Stimulated activated CD8-positive, alpha-beta memory T cell treated with anti-CD3 and anti-CD28 coated beads, Interleukin-12 subunit alpha, Interleukin-12 subunit beta, amount 100 ng/mL, for 24 hours (primary cell): ENCODE data around the gene MSANTD7.
"Not testable (repeated sequence)": the region's sequence is repeated elsewhere in the genome, so short reads cannot be mapped to it uniquely, and the experiment has no call there.

Experiments used
- DNase-seq: peaks from one replicate; pipeline ENCODE4 v3.0.0-alpha.2; 2020; ENCODE audit errors: extremely low read depth

The MSANTD7 gene

DNA sequence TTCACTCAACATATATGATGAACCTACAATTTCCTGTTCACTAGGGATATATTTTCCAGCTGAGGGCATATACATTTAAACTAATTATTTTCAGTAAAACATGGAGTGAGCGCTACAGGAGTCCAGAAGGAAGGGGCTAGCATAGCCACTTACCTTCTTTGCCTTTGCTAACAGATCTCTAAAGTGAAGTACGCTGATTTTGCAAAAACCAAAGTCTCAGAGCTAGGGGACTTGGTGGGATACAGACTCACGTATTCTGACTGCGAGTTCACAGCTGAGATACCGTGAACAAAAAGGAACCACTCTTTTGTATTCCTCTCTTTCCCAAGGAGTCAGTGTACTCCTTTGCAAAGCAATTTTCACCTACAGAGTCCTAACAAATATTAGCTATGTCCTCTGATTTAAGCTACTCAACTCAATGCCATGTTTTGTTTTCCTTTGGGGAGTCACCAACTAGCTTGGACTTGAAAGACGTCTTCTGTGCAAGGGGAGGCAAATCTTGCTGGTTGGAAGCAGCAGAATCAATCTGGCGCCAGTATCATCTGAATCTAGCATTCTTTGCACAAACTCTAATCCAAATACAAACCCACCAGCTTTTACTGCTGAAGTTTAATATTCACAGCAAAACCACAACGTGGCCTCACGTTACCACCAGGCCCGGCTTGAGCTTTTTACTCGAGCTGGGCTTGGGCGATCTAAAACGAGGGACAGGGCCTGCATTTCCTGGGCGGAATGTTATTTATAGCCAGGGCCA lies 926 bp upstream of the MSANTD7 start:
- DNase-seq: no peak

DNA sequence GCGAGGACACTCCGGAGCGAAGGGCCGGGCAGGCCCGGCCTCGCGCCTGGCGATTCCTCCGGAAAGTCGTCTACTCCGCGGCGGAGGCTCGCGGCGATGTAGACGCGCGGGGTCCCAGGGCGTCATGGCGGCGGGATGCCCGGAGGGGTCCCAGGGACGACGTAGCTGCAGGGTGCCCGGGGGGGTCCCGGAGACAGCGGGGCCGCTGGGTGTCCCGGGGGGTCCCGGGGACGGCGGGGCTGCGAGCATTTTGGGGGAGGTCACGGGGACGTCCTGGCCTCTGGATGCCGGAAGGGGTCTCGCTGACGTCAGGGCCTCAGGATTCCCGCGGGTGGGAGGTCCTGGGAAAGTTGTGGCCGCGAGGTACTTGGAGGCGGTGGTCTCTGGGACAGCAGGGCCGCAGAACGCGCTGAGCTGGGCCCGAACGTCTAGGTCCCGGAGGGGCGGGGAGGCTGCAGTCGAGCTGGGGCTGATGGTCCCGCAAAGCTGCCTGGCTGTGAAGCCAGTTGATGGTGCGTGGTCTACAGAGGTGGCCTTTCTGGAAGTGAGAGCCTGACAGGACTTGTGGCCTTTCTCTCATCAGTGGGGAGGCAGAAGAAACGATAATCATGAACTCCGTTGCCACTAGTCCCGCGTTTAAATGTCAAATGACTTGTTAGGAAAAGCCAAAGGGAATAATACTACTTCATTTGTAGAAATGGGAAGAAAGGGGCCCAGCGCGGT lies 637 bp downstream of the MSANTD7 start:
- no peak for DNase-seq

DNA sequence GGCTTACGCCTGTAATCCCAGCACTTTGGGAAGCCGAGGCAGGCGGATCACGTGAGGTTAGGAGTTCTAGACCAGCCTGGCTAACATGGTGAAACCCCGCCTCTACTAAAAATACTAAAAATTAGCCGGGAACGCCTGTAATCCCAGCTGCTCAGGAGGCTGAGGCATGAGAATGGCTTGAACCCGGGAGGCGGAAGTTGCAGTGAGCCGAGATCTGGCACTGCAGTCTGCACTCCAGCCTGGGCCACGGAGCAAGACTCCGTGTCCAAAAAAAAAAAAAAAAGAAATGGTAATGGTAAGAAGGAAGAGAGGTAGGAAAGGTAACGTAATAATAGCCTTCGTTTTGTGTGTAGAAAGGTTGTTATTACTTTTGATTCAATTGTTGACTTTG lies 1.2 kb downstream of the MSANTD7 start:
- no peak for DNase-seq

DNA sequence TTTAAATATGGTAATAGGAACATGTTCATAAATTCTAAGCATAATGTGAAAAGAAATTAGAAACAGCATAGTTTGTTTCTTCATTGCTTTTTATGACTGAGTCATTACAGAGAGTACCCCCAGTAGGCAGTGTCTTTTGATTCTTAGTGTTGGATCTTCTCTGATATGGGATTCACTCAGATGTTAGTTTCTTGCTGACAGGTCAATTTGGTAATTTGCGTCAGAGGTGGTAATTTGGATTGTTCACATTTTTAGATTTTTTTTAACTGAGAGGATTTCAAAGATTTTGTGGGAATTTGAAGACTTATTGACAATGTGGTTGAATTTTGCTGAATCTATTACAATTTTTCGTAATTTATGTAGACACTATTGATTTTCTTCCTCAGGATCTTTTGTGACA lies 2.1 kb downstream of the MSANTD7 start:
- DNase-seq: no peak

DNA sequence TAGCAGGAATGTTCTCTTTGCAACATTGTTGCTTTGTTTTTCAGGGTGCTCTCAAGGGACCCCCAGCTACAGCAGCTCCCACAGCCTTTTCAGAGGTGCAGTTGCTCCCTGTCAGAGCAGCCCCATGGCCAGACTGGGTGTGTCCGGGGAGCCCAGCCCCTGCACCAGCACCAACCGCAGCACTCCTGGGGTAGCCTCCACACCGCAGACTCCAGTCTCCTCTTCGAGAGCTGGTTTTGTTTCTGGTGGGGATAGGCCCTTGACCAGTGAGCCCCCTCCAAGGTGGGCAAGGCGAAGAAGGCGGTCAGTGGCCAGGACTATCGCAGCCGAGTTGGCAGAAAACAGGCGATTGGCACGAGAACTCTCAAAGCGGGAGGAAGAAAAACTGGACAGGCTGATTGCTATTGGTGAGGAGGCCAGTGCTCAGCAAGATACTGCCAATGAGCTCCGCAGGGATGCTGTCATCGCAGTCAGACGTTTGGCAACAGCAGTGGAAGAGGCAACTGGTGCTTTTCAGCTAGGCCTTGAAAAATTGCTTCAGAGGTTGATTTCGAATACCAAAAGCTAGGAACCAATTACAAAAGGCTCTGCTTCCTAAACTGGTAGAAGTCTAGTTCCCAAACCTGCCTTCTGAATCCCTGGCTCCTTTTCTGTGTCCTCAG lies 5.4 kb downstream of the MSANTD7 start:
- DNase-seq: no peak

DNA sequence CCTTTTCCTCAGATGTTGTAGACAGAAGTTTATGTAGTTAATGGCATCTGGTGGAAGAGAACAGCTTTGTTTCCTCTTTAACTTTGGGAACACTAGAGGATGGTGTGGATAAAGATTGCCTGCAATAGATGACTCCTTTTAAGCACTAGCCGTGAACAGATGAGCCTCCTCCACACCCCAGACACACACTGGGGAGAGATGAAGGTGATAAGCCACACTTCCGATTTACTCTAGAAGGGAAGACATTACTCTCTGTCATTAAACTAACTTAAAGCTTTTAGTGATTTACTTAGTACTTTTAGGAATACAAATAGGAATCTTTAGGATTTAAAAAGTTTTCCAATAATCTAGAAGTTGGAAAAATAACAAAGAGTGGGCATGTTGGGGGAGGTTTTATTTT lies 6.8 kb downstream of the MSANTD7 start:
- DNase-seq: no peak

DNA sequence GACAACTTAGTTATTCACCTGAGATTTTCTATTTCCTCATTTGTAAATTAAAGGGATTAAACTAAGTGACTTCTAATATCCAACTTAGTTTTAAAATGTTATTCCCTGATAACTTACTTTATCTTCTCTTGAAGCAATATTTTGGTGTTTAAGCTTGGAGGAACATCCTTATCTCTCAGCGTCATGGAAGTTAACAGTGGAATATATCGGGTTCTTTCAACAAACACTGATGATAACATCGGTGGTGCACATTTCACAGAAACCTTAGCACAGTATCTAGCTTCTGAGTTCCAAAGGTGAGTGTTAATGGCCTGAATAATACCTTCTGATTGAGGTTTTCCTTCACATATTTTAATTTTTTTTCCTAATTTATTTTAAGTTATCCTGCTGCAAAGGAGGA lies 14.1 kb downstream of the MSANTD7 start:
- no peak for DNase-seq

DNA sequence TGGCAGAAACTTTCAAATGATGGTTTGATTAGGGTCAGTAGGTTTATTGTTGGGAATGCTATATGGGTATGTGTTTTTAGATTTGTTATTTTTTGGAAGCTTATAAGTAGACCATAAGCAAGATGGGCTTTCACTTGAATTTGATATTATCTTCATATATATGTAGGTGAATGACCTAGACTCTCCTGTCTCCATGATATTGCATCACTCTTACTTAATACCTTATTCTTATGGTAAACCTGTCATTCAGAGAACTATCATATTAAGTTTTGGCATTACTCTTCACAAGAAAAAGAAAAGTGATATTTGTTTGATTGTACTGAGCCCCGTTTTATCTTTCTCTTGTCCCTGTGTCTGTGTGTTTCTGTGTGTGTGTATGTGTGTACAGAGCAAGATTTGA lies 17.3 kb downstream of the MSANTD7 start:
- no peak for DNase-seq

DNA sequence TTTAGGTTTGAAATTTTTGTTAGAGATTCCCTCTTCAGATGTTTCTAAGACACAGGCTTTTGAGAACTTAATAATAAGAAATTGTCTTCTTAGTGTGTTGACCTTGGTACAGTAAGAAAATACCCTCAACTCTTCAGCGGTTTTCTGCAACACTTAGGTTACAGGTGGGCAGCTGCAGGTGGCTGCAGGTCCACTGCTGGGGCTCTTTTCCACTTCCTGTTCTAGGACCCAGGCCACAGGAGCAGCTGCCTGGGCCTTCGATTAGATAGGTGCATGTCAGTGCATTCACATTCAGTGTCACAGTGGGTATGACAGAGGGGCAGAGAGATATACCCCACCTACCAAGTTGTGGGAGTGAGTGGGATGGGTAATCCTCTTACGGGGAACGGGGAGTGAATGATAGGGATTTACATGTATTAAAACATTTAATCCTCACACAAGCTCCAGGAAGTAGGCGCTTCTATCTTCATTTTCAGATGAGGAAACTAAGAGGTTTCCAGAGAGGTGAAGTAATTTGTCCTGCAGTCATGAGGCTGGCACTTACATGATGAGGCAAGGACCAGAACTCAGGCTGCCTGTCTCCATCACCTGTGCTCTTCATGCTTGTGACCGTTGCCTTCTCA lies 20.3 kb downstream of the MSANTD7 start:
- DNase-seq: no peak

DNA sequence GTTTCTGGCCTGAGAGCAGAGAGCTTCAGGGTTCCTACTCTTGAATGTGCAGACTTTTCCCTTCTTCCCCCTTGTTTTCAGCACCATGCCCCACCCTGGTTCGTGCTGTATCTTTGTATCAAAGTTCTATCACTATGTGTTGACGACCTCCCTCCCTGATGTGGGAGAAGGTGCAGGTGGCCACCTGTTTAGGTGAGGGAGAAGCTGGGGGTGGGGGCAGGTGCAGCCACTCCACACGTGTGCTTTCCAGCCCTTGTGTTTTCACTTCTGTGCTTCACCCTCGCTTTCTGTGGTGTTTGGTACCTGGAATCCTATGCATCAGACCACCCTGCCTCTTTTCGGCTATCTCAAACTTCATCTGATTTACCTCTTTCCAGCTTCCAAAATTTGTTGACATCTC lies 20.9 kb downstream of the MSANTD7 start:
- DNase-seq: no peak

DNA sequence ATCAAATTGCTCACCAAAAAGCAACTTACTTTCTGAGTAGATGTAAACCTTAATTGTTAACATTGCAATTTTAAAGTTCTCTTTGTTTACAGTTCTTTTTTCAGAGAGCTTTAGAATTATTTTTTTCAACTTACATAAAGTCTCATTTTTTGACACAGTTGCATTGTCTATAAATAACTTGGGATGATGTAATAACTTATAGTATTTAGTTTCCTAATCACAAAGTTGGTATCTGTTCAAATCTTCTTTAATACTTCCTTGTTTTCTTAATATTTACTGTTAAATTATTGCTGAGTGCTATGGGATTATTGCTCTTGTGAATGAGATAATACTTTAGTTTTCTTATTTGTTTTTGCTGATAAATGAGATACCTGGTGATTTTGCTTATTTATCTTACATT lies 21.7 kb downstream of the MSANTD7 start:
- DNase-seq: no peak

DNA sequence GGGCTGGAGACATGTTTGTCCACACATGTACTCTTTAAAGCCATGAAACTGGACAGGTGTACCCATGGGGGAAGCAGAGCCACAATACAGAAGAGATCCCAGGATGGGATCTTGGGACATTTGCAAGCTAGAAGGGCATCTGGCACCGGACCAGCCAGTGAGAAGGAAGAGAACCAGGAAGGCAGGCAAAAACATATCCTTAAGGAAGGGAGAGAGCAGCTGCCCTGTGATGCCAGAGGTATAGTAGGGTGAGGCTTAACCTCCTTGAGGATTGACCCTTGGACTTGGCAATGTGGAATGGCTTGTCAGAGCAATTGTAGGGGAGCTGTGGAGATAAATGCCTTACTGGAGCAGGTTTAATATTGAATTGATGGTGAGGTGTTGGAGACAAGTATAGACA lies 22.7 kb downstream of the MSANTD7 start:
- DNase-seq: no peak

DNA sequence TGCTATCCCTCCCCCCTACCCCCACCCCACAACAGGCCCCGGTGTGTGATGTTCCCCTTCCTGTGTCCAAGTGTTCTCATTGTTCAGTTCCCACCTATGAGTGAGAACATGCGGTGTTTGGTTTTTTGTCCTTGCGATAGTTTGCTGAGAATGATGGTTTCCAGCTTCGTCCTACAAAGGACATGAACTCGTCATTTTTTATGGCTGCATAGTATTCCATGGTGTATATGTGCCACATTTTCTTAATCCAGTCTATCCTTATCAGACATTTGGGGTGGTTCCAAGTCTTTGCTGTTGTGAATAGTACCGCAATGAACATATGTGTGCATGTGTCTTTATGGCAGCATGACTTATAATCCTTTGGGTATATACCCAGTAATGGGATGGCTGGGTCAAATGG lies 26.4 kb downstream of the MSANTD7 start:
- not testable (repeated sequence) for DNase-seq

DNA sequence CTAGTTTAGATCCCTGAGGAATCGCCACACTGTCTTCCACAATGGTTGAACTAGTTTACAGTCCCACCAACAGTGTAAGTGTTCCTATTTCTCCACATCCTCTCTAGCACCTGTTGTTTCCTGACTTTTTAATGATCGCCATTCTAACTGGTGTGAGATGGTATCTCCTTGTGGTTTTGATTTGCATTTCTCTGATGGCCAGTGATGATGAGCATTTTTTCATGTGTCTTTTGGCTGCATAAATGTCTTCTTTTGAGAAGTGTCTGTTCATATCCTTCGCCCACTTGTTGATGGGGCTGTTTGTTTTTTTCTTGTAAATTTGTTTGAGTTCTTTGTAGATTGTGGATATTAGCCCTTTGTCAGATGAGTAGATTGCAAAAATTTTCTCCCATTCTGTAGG lies 26.8 kb downstream of the MSANTD7 start:
- not testable (repeated sequence) for DNase-seq

DNA sequence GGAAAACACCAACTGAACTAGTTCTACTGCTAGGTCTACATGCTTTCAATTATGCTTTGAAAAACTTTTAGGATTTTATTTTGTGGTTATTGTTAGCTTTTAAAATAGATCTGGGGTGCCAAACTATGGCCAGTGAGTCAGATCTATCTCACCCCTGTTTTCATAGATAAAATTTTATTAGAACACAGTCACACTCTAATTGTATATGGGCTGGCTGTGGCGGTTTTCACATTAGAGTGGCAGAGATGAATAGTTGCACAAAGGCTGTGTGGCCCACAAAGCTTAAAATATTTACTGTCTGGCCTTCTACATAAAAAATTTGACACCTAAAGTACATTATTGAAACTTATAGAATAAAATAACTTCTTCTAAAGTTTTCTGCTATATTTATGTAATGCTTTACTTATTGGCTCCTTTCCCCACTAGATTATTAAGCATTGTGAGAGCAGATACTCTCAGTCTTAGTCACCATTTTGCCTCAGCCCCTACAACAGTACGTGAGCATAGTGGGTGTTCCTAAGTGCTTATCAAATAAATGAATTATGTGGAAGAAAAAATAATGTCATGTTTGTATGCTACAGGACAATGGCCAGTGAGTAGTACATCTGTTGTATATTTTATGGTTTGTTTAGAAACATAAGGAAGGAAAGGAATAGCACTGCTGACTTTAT lies 35.1 kb downstream of the MSANTD7 start:
- DNase-seq: no peak

DNA sequence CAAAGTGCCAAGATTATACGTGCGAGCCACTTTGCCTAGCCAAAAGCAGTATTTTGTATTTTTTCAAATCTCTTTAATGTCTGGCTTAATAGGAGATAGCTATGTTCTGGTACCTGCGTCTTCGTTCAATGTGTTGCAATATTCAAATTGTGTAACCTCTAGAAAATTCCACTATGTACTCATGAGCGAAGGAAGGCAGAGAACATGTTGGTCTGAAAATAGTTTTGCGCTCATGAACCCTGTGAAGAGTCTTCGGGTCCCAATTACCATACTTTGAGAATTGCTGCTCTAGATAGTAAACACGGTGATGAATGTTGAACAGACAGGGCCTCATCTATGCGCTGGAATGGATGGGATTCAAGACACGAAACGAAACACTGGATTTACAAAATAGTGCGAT lies 37.8 kb downstream of the MSANTD7 start:
- no peak for DNase-seq

DNA sequence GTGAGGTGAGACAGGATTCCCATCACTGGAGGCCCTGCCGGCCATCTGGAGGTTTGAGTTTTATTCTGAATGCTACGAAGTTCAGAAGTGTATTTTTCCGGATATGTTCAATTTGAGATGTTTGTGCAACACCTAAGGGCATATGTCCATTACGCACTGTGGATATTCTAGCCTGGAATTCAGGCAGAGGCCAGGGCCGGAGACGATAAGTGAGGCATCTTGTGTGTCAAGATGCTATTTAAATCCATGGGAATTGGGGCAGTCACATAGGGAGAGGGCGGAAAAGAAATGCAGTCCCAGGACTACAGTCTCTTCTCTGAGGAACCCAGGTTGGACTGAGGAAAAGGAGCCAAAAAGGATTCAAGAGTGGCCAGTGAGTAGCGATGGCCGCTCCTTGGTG lies 38.7 kb downstream of the MSANTD7 start:
- no peak for DNase-seq

DNA sequence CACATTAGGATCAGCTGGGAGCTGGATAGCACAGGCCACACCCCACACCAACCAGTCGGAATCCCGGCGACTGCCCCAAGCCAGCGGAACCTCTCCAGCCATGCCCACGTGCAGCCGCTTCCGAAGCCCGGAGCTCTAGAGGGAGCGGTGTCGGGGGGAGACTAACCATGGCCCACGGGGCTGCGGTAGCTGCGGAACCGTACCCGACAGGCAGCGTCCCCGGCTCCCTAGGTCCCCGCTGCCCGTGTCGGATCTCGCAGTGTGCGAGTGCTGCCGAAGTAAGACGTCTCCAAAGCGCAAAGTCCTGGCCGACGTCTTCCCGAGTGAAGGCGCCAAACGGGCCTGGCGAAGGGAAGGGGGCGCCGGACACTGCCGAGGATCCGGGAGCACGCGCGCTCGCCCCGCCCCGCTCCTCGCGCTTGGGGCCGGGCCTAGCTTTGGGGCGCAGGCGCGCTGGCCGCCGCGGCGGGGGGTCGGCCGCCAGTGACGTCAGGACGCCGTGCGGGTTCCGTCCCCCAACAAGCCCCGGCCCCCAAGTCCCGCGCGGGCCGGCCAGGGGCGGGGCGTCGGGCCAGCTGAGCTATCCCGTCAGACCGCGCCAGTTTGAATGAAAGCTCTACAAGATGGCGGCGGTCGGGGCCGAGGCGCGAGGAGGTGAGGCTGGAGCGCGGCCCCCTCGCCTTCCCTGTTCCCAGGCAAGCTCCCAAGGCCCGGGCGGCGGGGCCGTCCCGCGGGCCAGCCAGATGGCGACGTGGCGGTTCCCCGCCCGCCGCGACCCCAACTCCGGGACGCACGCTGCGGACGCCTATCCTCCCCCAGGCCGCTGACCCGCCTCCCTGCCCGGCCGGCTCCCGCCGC lies 40.4 kb downstream of the MSANTD7 start, which contains the start of gene SUV39H2:
Gene SUV39H2, plus strand, starts transcription at position 601 of the 858 bp plus-strand sequence. Its CDS starts 23 bp downstream, at position 624.
- peak; percentile 76 for DNase-seq

DNA sequence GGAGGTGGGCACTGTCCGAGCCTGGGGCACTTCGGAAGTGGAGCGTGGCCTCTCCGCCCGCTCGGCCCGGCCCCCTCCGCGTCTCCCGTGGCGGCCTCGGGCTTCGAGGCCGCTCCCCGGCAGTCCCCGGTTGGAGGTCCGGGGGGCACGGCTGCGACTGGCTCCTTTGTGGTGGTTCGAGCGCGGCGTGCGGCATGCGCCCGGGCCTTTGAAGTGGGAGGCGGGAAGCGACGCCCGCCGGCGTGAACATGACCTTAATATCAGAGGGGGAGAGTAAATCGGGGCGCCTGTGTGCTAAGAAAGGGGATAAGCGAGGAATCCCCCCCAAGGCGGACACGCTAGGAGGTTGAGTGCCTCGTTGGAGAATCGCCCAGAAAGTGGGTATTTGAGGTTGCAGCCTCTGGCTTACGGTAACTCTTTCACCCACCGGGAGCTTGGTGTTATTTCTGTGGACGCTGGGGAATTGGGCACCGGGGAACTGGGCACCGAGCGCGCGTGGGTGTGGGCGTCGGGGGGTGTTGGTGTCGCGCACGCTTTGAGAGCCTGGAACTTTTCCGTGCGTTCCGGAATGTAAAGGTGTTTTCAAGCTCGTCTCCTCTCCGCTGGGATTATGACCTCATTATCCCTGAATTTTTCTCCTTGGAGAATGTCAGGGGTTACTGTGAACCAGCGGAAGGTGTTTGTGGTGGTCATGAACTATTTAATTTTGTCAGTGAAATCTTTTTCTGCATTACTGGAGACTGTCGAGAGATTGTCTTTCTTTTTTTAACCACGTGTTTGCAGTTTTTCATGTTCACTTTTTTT lies 41.2 kb downstream of the MSANTD7 start:
- no peak for DNase-seq

DNA sequence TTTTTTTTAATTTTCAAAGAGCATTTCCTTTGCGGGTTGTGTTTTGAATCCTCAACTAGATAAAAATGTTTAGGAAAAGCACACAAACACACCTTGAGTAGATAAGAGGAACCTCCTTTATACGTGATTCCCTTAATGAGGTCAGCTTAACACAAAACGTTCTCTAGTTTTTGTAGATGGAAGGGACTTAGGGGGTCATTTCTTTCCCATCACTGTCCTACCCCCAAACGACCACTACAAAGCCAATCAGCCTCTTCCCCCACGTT lies 41.8 kb downstream of the MSANTD7 start:
- no peak for DNase-seq
